Measurements from ENCODE around the gene ASB4.

The ASB4 gene

DNA sequence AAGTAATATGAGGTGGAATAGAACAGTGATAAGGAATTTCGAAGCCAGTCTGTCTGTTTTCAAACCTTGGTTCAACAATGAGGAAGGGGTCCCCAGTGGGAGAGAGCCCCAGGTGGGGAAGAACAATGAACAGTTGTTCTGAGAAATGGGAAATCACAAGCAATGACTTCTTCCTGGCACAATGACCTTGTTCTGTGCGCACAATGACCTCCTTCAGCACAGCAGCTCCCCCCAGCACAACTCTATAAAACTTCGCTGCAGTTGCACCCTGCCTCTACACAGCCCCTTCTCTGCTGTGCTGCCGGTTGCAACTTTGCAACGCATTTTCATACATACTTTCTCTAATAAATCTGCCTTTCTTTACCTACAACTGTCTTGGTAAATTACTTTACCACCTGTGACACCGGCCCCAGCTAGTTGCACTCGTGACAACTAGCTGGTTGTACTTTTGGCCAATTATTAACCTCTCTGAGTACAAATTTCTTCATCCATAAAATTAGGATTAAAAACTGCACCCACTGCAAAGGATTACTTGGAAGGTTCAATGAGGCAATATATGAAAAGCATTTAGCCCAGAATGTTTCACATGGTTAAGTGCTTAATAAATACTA lies 40.5 kb downstream of the ASB4 start:
- no peak for DNase-seq

DNA sequence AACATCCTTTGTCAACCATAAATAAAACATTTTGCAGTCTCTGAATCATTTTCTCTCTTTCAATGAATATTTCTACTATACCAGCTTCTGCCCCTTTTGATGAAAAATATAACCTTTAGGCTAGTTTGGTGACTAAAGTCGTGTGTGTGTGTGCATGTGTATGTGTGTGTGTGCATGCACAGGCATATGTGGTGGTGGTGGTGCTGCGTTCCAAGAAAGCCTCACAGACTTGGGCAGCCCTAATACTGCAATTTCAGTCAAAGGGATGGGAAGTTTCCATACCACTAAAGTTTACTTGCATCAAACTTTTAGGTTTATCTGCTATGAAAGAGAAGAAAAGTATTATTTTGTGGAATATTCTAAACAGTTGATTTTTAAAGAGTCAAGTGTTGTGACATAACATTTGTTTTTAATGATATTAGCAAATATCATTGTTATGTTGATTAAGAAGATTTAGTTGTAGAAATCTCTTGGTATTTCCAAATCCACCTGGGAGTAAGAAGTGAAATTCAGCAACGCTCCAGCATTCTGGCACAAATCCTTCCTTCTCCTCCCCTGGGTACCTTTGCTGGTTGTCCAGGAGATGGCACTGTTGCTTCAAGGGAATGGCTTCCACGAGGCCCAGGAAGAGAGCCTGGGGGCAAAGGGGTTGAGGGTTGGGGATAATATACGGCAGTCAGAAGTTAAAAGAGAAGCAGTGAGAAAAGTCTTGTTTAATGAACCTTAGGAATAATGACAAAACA lies 41.5 kb downstream of the ASB4 start:
- peak; percentile 11 for DNase-seq

DNA sequence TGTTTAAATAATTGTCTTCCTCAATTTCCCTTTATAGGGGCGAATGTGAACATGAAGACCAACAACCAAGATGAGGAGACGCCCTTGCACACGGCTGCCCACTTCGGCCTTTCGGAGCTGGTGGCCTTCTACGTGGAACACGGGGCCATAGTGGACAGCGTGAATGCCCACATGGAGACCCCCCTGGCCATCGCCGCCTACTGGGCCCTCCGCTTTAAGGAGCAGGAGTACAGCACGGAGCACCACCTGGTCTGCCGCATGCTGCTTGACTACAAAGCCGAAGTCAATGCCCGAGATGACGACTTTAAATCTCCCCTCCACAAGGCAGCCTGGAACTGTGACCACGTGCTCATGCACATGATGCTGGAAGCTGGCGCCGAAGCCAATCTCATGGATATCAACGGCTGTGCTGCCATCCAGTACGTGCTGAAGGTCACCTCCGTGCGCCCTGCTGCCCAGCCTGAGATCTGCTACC lies 42.1 kb downstream of the ASB4 start:
- DNase-seq = no peak

DNA sequence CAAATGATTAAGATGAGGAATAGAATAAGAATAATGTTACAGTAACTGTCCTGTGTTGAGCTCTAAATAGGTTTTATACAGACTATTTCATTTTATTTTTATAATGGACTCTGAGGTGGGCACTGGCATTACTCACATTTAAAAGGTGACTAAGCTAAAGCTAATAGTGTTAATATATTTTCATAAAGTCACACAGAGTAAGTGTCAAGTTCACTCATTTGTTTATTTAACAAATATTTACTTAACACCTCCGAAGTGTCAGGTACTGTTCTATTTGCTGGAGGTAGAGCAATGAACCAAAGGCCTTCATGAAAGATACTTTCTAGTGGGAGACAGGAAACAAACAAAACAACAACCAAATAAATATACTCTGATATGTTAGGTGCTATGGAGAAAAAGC lies 44.0 kb downstream of the ASB4 start:
- DNase-seq = no peak

DNA sequence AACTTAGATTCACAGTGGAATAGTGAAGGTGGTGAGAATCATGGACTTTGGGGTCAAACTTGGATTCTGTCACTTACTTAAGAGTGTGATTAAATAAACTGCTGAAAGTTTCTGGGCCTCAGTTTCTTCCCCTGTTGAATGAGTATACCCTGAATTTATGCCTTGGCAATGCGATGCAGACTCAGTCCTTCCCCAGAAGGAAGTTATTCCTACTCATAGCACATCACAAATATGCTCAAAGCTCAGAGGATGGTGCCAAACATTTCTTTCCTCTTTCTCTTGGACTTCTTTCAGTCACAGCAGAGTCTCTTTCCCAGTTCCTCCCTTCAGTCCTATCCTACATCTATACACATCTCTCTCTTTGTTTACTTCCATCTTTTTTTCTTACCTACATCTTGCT lies 45.1 kb downstream of the ASB4 start:
- no peak for DNase-seq

DNA sequence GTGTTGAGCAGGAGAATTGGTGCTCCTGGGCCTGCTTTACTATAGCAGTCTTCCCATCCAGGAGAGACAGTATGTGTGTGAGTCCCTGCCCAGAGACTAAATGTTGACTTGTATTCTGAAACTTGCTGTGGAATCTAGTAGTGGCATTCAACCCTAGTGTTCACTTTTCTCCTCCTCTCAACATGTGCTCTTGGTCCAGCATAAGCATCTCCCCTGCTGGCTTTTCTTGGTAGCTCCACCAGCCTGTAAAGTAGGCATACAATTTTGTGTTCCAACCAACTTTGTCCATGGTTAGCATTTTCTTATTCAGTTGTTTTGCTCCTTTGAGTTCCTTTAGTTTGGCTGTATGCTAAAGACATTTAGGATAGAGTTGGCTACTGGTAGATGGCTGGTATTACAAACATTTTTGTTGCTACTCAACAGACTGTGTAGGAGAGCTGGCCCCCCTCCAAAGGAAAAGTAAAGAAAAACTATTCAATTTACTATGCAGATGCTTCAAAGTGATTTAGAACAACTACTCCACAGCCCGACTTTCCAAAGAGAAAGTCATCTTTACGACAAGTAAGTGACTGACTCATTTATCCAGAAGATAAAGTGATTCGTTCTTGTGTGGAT lies 46.0 kb downstream of the ASB4 start:
- DNase-seq = no peak

DNA sequence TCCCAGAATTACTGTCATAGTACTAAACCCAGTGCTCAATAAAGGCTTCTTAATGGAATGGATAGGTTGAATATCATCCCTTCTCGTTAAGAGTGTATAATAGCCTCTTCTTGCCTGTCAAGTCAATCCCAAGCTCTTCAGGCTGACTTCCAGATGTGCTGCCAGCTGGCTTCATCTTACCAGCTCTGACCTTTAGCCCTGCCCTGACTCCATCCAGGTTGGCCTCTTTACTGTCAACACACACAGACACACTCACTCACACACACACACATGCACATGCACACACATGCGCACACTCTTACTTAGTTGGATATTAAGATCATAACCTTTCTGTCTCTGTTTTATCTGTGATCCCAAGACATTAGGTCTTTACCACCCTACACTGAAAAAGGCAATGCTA lies 49.1 kb downstream of the ASB4 start:
- no peak for DNase-seq

DNA sequence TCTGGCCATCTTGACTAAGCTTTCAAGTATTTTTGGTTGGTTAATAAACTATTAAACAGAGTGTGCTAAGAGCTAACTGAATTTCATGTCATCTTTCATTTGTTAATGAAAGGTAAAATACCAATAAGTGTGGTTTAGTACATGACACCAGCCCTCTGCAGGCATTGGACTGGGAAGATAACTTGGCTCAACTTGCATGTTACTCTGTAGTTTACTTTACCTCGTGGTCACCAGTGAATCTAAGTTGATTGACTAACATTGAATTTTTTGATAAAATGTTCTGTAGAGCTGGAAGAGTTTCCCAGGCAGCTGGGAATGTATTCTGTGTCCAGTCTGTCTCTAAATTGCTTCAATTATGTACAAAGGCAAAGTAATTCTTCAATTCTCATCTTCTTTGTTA lies 49.9 kb downstream of the ASB4 start:
- no peak for DNase-seq

DNA sequence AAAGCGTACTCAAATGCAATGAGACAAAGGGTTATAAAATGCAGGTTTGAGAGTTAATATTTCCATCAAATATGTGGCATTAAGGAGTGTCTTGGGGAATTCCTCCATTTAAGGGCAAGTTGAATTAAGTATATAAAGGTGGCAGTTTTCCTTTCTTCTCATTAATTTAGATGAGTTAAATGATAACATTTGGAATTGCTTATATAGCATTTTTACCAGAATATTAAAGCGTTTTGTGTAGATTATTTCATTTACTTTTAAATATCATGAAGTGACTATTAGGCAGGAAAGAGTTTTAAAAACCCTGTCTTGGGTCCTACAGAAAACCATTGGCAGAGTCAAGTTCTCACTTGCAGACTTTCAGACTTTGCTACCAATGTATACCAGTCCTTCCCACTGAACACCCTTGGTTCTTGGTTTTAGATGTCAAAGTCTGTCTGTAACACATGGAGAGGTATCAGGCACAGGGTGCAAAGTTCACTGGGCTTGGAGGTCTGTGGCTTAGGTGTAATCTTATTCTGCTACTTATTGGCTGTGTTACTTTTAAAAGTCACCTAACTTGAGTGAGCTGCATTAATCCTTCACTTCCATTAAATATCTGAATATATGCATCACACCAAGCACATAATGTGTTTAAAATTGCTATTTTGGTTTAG lies 51.0 kb downstream of the ASB4 start:
- DNase-seq = no peak

DNA sequence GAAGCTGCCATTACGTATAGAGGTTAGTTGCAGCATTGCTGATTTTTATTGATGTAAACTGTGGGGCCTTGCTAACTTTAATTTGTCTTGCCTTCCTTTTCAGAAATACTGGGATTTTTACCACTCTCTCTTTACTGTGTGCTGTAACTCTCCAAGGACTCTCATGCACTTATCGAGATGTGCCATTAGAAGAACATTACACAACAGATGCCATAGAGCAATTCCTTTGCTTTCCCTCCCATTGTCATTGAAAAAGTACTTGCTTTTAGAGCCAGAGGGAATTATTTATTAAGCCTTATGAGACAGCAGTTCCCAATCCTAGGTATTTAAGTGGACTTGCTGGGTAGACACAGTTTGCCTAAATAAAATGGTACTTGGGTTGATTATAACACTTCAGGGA lies 51.7 kb downstream of the ASB4 start:
- DNase-seq = no peak

DNA sequence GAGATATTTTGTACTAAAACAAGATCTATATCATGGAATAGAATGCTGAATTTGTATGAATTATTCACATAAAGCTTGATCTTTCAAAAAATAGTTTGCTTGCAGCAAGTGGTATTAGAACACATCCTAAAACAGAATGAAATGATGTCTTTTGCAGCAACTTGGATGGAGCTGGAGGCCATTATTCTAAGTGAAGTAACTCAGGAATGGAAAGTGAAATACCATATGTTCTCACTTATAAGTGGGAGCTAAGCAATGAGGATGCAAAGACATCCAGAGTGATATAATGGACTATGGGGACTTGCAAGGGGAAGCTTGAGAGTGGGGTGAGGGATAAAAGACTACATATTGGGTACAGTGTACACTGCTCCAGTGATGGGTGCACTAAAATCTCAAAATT lies 53.7 kb downstream of the ASB4 start:
- DNase-seq = no peak

DNA sequence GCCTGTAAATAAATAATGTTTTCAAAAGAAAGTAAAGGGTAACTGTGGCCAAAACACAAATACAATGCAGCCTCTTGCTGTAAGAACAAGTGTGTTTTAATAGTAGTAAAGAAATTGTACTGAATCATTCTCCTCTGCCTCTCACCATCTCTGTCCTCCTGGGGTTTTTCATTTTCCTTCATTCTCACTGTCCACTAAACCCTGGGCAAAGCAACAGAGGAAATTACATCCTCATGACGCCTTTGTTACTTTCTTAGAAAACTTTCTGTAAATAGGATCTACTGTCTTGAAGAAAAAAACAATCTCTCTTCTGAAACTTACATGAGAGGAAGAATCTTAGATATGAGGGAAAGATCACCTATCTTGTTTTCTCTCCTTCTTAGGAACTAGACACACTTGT lies 54.6 kb downstream of the ASB4 start:
- no peak for DNase-seq

DNA sequence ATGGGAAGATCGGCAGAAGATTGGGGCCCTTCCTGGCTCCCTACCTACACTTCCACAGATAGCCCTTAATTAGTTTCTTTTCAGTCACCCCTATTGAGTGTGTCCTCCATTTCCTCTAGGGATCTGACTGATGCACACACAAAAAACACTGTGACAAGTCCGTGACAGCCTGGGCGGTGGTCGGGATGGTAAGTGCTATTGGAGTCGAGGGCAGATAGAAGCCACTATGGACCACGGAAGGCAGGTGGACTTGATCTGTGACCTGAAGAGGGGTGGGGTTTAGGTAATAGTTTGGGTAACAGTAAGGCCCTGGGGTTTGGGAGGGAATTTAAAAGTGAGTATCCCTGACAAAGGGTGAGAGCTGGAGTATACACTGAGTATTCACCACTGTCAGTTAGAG lies 57.6 kb downstream of the ASB4 start:
- no peak for DNase-seq

DNA sequence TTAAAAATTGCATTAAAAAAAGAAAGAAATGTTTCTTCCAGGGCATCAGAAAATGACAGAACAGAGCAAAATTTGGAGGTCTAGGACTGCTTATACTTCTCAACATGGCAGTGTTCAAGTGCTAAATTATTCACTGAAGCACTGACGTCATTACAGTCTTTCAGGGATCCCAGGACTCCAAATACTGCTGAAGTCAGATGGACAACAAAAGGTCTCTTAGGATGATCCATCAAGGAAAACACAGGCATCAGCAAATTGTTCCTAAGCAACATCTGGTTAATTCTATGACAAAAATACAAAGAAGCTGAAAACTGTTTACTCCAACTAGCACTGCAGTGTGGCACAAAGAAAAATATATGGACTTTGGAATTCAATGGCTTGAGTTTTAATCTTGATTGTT lies 58.4 kb downstream of the ASB4 start:
- DNase-seq = no peak

DNA sequence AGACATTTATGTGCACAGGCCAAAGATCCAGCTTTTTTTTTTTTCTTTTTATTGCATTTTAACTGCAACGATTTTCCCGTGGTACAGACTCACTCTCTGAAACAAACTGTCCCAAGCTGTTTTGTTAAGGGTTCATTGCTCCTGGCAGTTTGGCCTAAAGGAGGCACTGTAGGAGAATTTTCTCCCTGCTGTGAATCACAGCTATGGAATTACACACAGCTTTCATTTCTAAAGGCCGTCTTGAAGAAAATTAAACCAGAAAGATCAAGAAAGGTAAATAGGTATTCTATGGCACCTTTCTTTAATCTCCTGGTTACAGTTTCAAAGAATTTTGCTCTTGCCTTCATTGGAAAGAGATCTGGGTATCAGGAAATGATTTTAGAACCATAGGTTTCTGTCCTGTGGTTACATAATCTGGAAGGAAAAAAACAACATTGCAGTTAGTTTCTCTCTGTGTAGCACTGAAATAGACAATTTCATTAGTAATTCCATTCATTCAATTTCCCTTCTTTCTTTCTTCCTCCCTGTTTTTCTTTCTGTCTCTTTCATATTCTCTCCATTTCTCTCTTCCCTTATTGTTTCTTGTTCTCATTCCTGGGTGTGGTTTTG lies 59.4 kb downstream of the ASB4 start:
- no peak for DNase-seq

DNA sequence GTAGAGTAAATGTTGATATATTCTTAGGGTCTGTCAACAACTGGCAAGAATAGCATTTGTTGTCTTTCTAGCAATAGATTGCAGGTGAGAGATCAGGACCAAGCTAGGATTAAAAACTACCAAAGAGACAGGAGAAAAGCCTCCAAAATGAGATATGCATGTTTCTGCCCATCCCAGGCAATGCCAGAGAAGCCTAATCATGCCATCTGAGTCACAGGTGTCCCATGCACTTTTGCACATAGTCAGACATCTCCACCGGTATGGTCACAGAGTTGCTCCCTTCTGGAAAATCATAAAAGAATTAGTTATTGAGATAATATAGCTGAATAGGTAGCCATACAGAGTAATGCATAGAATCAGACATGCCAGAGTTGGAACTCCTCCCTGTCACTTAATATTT lies 59.9 kb downstream of the ASB4 start:
- DNase-seq = no peak

DNA sequence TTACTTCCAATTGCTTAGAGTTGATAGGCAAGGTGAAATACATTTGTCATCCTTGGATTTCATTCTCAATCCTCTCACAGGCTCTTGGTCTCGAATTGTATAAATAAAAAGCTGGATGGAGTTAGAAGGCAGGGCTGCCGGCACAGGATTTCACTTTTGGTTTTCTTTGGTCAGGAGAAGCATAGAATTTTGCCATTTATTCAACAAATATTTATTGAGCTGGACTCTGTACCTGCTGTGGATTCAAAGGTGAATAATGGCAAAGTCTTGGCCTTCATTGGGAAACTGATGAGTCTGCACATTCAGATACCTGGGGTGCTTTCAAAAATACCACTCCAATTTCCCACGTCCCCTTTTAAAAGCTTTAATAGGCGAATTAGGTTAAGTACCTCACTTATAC lies 60.9 kb downstream of the ASB4 start:
- no peak for DNase-seq

DNA sequence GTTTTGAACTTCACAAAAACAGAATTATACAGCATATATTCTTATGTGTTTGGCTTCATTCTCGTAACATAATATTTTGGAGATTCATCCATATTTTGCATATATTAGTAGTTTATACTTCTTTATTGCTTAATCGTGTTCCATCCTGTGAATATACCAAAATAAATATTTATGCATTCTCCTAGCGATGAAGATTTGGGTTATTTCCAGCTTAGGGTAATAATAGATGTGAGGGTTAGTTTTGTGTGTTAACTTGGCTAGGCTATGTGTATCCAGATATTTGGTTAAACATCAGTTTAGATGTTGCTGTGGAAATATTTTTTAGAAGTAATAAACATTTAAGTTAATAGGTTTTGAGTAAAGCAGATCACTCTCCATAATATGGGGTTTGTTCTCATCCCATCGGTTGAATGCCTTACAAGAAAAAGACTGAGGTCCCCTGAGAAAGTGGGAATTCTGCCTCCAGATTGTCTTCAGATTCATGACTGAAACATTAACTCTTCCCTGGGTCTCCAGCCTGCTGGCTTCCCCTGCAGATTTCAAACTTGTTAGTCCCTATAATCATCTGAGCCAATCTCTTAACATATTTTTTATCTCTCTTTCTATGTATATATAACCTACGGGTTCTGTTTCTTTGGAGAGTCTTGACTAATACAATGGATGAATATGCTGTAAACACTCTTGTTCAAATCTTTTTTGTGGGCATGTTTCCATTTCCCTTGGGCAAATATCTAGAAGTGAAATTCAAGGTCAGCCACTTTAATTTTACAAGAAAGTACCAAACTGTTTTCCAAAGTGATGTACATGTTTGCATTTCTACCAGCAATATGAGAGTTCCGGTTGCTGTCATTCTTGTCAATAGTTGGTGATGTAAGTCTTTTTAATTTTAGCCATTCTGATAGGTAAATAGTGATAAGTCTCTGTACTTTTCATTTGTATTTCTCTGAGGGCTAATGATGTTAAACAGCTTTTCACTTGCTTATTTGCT lies 61.9 kb downstream of the ASB4 start:
- no peak for DNase-seq

DNA sequence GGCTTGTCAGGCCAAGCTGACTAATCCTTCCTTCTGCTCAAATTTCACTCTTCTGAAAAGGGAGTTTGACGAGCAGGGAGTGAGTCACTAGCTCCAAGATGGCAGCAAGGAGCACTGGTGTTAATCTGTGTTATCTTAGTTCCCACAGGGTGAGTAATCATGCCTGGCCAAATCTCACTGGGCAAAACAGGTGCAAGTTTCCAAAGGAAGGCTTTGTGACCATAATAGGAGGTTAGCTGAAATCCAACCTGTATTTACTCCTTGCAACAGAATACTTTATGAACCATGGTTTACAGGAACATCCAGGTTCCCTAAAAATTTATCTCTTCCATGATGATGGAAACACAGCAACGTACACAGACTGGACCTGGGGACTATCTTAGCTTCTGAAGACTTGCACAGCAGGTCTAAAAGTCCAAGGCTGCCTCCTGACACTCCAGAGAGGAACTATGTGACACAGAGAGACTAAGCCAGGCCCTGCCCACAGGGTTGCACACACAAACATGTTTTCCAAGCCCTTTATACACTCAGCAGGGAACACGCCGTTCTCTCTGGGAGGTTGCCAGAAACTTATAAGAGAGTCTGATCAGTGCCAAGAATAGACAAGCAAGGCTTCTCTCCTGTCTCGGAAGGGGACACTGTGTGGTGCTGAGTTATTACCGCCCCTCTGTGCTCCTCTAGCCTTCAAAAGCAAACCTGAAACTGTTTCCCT lies 64.2 kb downstream of the ASB4 start:
- DNase-seq = peak; percentile 22

DNA sequence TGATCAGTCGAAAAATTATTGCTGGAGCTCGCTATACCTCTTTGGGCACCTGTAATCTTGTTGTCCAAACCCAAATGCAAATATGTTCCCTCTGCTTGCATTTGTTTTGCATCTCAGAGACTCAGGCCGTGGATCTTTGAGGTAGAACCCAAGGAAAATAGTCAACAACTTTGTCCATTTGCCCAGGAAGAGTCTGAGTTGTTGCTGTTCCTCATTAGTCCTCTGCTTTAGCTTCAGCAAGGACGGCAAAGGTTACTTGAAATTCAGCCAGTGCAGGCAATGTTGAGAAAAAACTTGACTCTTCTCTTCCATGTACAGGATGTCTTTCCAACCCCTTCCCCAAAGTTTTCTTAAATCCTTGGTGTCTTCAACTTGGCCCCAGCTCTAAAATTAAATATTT lies 64.8 kb downstream of the ASB4 start:
- no peak for DNase-seq

All from NCI-H2081 treated with DMSO at 0.1 percent for 48 hours (cell line).